Adipocyte (in vitro differentiated cells): ENCODE measurements around the gene RASSF7.

Experiments used
- DNase-seq: peaks from one replicate; pipeline ENCODE4 v3.0.0-alpha.2; 2015; ENCODE audit warnings: low read depth
- H3K27me3 ChIP-seq: replicated peaks from 2 replicates; pipeline ENCODE4 v1.7.0; 2013; ENCODE audit warnings: mild to moderate bottlenecking, low read length, moderate library complexity; ENCODE audit not compliant: control insufficient read depth, insufficient read depth
- H3K36me3 ChIP-seq: 2 replicates; pipeline ENCODE4 v1.7.0; 2013; ENCODE audit warnings: low read length, mild to moderate bottlenecking, moderate library complexity; ENCODE audit not compliant: control insufficient read depth, insufficient read depth, severe bottlenecking
- H3K4me1 ChIP-seq: 2 replicates; pipeline ENCODE4 v1.7.0; 2013; ENCODE audit warnings: mild to moderate bottlenecking, low read length, moderate library complexity; ENCODE audit not compliant: control insufficient read depth, insufficient read depth
- H3K4me3 ChIP-seq: 2 replicates; pipeline ENCODE4 v1.7.0; 2013; ENCODE audit warnings: mild to moderate bottlenecking, low read length, moderate library complexity
- H3K9ac ChIP-seq: 2 replicates; pipeline ENCODE4 v1.7.0; 2013; ENCODE audit warnings: mild to moderate bottlenecking, low read length, moderate library complexity
- H3K9me3 ChIP-seq: 2 replicates; pipeline ENCODE4 v1.7.0; 2013; ENCODE audit warnings: mild to moderate bottlenecking, low read length, moderate library complexity; ENCODE audit not compliant: control insufficient read depth

The RASSF7 gene

GRCh38 chr11:535210-535518 is 25.6 kb upstream of the RASSF7 start:
- Histone ChIP-seq H3K4me3 (peak overlapping the region; percentile 87), H3K4me1 (peaks cover 18% of the 10 kb centered on the region), H3K9ac (peak overlapping the region; percentile 88), H3K9me3 (no peaks in the 10 kb centered on the region), H3K36me3 (peaks cover 12% of the 10 kb centered on the region), H3K27me3 (no peaks in the 10 kb centered on the region)
- no peak for DNase-seq

- Histone ChIP-seq H3K4me1 (peaks cover 18% of the 10 kb centered on the region), H3K36me3 (peaks cover 12% of the 10 kb centered on the region), H3K9ac (peak within 1 kb of the TSS; percentile 88), H3K9me3 (no peaks in the 10 kb centered on the region), H3K27me3 (no peaks in the 10 kb centered on the region), H3K4me3 (peak within 1 kb of the TSS; percentile 87)
- peak; percentile 98 for DNase-seq
These were observed 25.0 kb upstream of the RASSF7 start, which contains the start of gene HRAS for GRCh38 chr11:535519-536454. Gene HRAS, minus strand, starts transcription at chr11:535576.

GRCh38 chr11:536841-537621 is 23.7 kb upstream of the RASSF7 start, which contains the start of gene LRRC56:
Gene LRRC56, plus strand, starts transcription at chr11:537527. Its CDS starts 3,158 bp downstream, at chr11:540685.
- Histone ChIP-seq H3K27me3 (no peaks in the 10 kb centered on the region), H3K9ac (no peak within 1 kb of the TSS), H3K4me1 (peaks cover 18% of the 10 kb centered on the region), H3K9me3 (no peaks in the 10 kb centered on the region), H3K4me3 (peak within 1 kb of the TSS; percentile 54), H3K36me3 (peaks cover 9% of the 10 kb centered on the region)
- DNase-seq = peak; percentile 80

- Histone ChIP-seq H3K4me3 (peak overlapping the region; percentile 54), H3K9ac (no peak overlapping the region), H3K27me3 (no peaks in the 10 kb centered on the region), H3K9me3 (no peaks in the 10 kb centered on the region), H3K36me3 (peaks cover 5% of the 10 kb centered on the region), H3K4me1 (peaks cover 18% of the 10 kb centered on the region)
- no peak for DNase-seq
These were observed 22.9 kb upstream of the RASSF7 start for GRCh38 chr11:537622-538430.

- H3K9ac ChIP-seq = no peak overlapping the region
These were observed 22.2 kb upstream of the RASSF7 start for GRCh38 chr11:538431-539051.

GRCh38 chr11:539971-540481 is 20.7 kb upstream of the RASSF7 start:
- H3K9me3 ChIP-seq = no peaks in the 10 kb centered on the region
- DNase-seq = no peak
- no peaks in the 10 kb centered on the region for H3K36me3 ChIP-seq
- no peak overlapping the region for H3K4me3 ChIP-seq
- H3K4me1 ChIP-seq = peaks cover 10% of the 10 kb centered on the region
- no peaks in the 10 kb centered on the region for H3K27me3 ChIP-seq
- no peak overlapping the region for H3K9ac ChIP-seq

More at GRCh38 chr11:538431-539051, 22.2 kb upstream of the RASSF7 start:
- no peak for DNase-seq
- Histone ChIP-seq H3K4me1 (peaks cover 18% of the 10 kb centered on the region), H3K9me3 (no peaks in the 10 kb centered on the region), H3K4me3 (no peak overlapping the region), H3K36me3 (peaks cover 2% of the 10 kb centered on the region), H3K27me3 (no peaks in the 10 kb centered on the region)

- H3K36me3 ChIP-seq = no peaks in the 10 kb centered on the region
- H3K4me1 ChIP-seq = peaks cover 10% of the 10 kb centered on the region
- no peak for DNase-seq
- H3K9me3 ChIP-seq = no peaks in the 10 kb centered on the region
- no peak overlapping the region for H3K4me3 ChIP-seq
- no peak overlapping the region for H3K9ac ChIP-seq
- H3K27me3 ChIP-seq = no peaks in the 10 kb centered on the region
These were observed 20.0 kb upstream of the RASSF7 start for GRCh38 chr11:540583-541432.

- H3K9ac ChIP-seq = no peak overlapping the region
- H3K4me1 ChIP-seq = peaks cover 7% of the 10 kb centered on the region
- no peak overlapping the region for H3K4me3 ChIP-seq
- no peaks in the 10 kb centered on the region for H3K36me3 ChIP-seq
- H3K9me3 ChIP-seq = no peaks in the 10 kb centered on the region
- H3K27me3 ChIP-seq = no peaks in the 10 kb centered on the region
- no peak for DNase-seq
These were observed 19.3 kb upstream of the RASSF7 start for GRCh38 chr11:541433-541885.

GRCh38 chr11:544817-545166 is 16.0 kb upstream of the RASSF7 start:
- DNase-seq = no peak
- Histone ChIP-seq H3K4me1 (no peaks in the 10 kb centered on the region), H3K9me3 (no peaks in the 10 kb centered on the region), H3K27me3 (no peaks in the 10 kb centered on the region), H3K36me3 (no peaks in the 10 kb centered on the region), H3K9ac (no peak overlapping the region), H3K4me3 (no peak overlapping the region)

GRCh38 chr11:545171-545570 is 15.6 kb upstream of the RASSF7 start:
- H3K4me1 ChIP-seq = no peaks in the 10 kb centered on the region
- H3K36me3 ChIP-seq = no peaks in the 10 kb centered on the region
- H3K4me3 ChIP-seq = no peak overlapping the region
- H3K9ac ChIP-seq = no peak overlapping the region
- H3K27me3 ChIP-seq = no peaks in the 10 kb centered on the region
- no peaks in the 10 kb centered on the region for H3K9me3 ChIP-seq
- no peak for DNase-seq
